K562 (cell line): ENCODE measurements around the gene PGAP3.

ENCODE experiments used
- CREBBP ChIP-seq: IDR thresholded peaks from one replicate; pipeline ENCODE4 v1.6.1; 2012; ENCODE audit warnings: low read depth, mild to moderate bottlenecking, control low read depth, inconsistent platforms, low read length
- CTCF ChIP-seq, 3 experiments: IDR thresholded peaks in 2 of 3; conservative IDR thresholded peaks in 1 of 3; 2 replicates each; pipeline ENCODE4 v1.5.1; 2011 to 2012; ENCODE audit warnings: low read length in 3 of 3, mild to moderate bottlenecking in 3 of 3, control low read depth in 2 of 3, improper control_type of control experiment in 1 of 3, inconsistent platforms in 1 of 3, low read depth in 1 of 3, mixed read lengths in 1 of 3, moderate library complexity in 1 of 3; ENCODE audit not compliant: insufficient read depth in 2 of 3
- E2F5 ChIP-seq: sonication (generic); formaldehyde crosslinking; IDR thresholded peaks from 2 replicates; pipeline ENCODE4 v1.8.0; 2022; ENCODE audit warnings: mild to moderate bottlenecking, missing genetic modification reagents
- ESRRA ChIP-seq: fragments of 450-650 bp; IDR thresholded peaks from 2 replicates; pipeline ENCODE4 v1.6.1; 2014; ENCODE audit warnings: low read depth, mild to moderate bottlenecking, moderate library complexity, borderline replicate concordance
- NFRKB ChIP-seq: fragments of 450-650 bp; IDR thresholded peaks from 2 replicates; pipeline ENCODE4 v1.6.1; 2016; ENCODE audit warnings: low read depth
- PURB ChIP-seq: sonication (generic); formaldehyde crosslinking; IDR thresholded peaks from 2 replicates; pipeline ENCODE4 v1.9.0; 2021; ENCODE audit warnings: low read depth, mild to moderate bottlenecking, missing genetic modification reagents
- TEAD2 ChIP-seq: fragments of 450-650 bp; IDR thresholded peaks from 2 replicates; pipeline ENCODE4 v1.6.1; 2016; ENCODE audit warnings: missing genetic modification characterization, control low read depth, missing compliant biosample characterization
- ZNF717 ChIP-seq: fragments of 250-450 bp; sonication (Bioruptor Pico); IDR thresholded peaks from 2 replicates; pipeline ENCODE4 v1.5.0; 2021

- TF ChIP-seq ZNF717 (CRISPR knock-in tag) (no peak), CREBBP (no peak), TEAD2 (tag) (no peak), ESRRA (no peak), CTCF (IDR thresholded peaks at IDR 0.05 in 2 of 3, conservative IDR thresholded peaks at IDR 0.05 in 1 of 3; ENCODE audit: insufficient read depth in 2 of 3, low read depth in 1 of 3, low read length in 3 of 3) (no peak), E2F5 (CRISPR knock-in tag) (no peak), NFRKB (no peak), PURB (CRISPR knock-in tag) (no peak)
These were observed 48.7 kb upstream of the PGAP3 start for GRCh38 chr17:39736319-39737165.
